Loucy (cell line): ENCODE measurements around the gene ACVR1B.

Experiments
- CTCF ChIP-seq: fragments of 200-600 bp; sonication (generic); conservative IDR thresholded peaks from 2 replicates; pipeline ENCODE4 v1.5.1; 2014; ENCODE audit warnings: mild to moderate bottlenecking, antibody characterized with exemption, low read length
- EZH2phosphoT487 ChIP-seq: fragments of 200-600 bp; IDR thresholded peaks from 2 replicates; pipeline ENCODE4 v1.6.1; 2018; ENCODE audit warnings: antibody characterized with exemption, mild to moderate bottlenecking, moderate library complexity, borderline replicate concordance

- TF ChIP-seq CTCF (no peak), EZH2phosphoT487 (no peak)
These were observed 7.0 kb downstream of the ACVR1B start for GRCh38 chr12:51958542-51958941.
